Measurements from ENCODE around the gene DNAJB14. TPM values are rescaled to one million over a fixed set of nuclear protein-coding genes. Genes with fewer than 3 reads are reported as not detected.

The DNAJB14 gene
- total RNA-seq, 1 experiment from 2014 or later = 52.5 TPM

- TF ChIP-seq ZBTB33 (IDR thresholded peaks at IDR 0.05; ENCODE audit: extremely low read depth, insufficient replicate concordance, low read length) (no peak), EZH2phosphoT487 (IDR thresholded peaks at IDR 0.05; ENCODE audit: borderline replicate concordance) (no peak), POLR2A (IDR thresholded peaks at IDR 0.05; ENCODE audit: borderline replicate concordance, extremely low read depth, insufficient read depth, insufficient read length) (no peak), YY1 (IDR thresholded peaks at IDR 0.05; ENCODE audit: extremely low read depth, insufficient replicate concordance, low read depth, low read length) (no peak), TCF7L2 (IDR thresholded peaks at IDR 0.05; ENCODE audit: borderline replicate concordance, extremely low read depth, insufficient read depth, insufficient read length) (no peak)
These were observed 11.5 kb downstream of the DNAJB14 start (continued) for GRCh38 chr4:99934891-99935290.

GRCh38 chr4:99927566-99927965 is 18.9 kb downstream of the DNAJB14 start:
- H3K27me3 ChIP-seq (ENCODE audit: insufficient read depth, low read length) = no peaks in the 10 kb centered on the region
- ChIA-PET RAD21 (ENCODE audit: low non-redundant PET in 1 of 2, low total read pairs in 2 of 2, uncharacterized antibody in 2 of 2, unreplicated experiment in 2 of 2) (no interaction called here), POLR2A (interaction anchor here (1.0 kb wide), 1 partner anchor 13 kb away, joined by 3 read pairs; no protein-coding TSS in a partner anchor), CTCF (no interaction called here)
- DNase-seq (ENCODE audit: low read depth, low spot score) (no peak), ATAC-seq (no peak)
- no peaks in the 10 kb centered on the region; the same call in 1 of the 2 replicates for H3K9me2 ChIP-seq (ENCODE audit: insufficient read depth)
- no peak overlapping the region for H2AFZ ChIP-seq (ENCODE audit: low read depth, low read length, poor library complexity, severe bottlenecking)
- no peaks in the 10 kb centered on the region for H3K4me1 ChIP-seq (ENCODE audit: control insufficient read depth in 1 of 2, insufficient read depth in 2 of 2, low read length in 2 of 2)
- H3K4me3 ChIP-seq (replicated peaks in 1 of 2; ENCODE audit: low read depth in 1 of 2, low read length in 2 of 2) = no peak overlapping the region
- BruUV-seq (replicated peaks) = no TSS peak
- no peak overlapping the region for H3K4me2 ChIP-seq (ENCODE audit: low read length)
- no peak overlapping the region for H3K9ac ChIP-seq (ENCODE audit: low read length)
- H4K20me1 ChIP-seq (ENCODE audit: insufficient read depth) = 0 out of 2 replicates have a peak, but pooled peaks cover 8% of the 10 kb centered on the region
- H3K36me3 ChIP-seq (ENCODE audit: control insufficient read depth in 1 of 2, insufficient read depth in 2 of 2, low read length in 2 of 2) = peaks cover 0 to 3% of the 10 kb centered on the region in 2 experiments; a peak in 2 of 4 replicates
- intact Hi-C loops (cut with micrococcal nuclease) = no loop called here
- H3K9me3 ChIP-seq (ENCODE audit: control insufficient read depth in 1 of 2, insufficient read depth in 1 of 2, low read depth in 1 of 2, low read length in 2 of 2) = no peaks in the 10 kb centered on the region
- peaks cover 79% of the 10 kb centered on the region for H3K79me2 ChIP-seq (ENCODE audit: insufficient read depth, low read length)
- TF ChIP-seq ELF1 (IDR thresholded peaks at IDR 0.05; ENCODE audit: borderline replicate concordance, low read depth) (no peak), TCF7L2 (IDR thresholded peaks at IDR 0.05; ENCODE audit: borderline replicate concordance, extremely low read depth, insufficient read depth, insufficient read length) (no peak), ZFX (IDR thresholded peaks at IDR 0.05) (no peak), POLR2AphosphoS5 (IDR thresholded peaks at IDR 0.05; ENCODE audit: low read depth, low read length) (no peak), ATF3 (IDR thresholded peaks at IDR 0.05) (no peak), REST (IDR thresholded peaks at IDR 0.05; ENCODE audit: low read depth) (no peak), CTCF (IDR thresholded peaks at IDR 0.05 in 2 of 3, conservative IDR thresholded peaks at IDR 0.05 in 1 of 3; ENCODE audit: borderline replicate concordance in 1 of 3, insufficient read depth in 1 of 3, low read depth in 2 of 3, low read length in 2 of 3) (no peak), SIN3A (IDR thresholded peaks at IDR 0.05; ENCODE audit: low read depth) (no peak), CEBPB (IDR thresholded peaks at IDR 0.05; ENCODE audit: low read depth) (no peak)
- H3K27ac ChIP-seq (ENCODE audit: low read depth, low read length) = no peak overlapping the region

Data from HCT116 (cell line).